Activated T-cell treated with anti-CD3 and anti-CD28 coated beads for 48 hours (primary cell): Measurements from ENCODE around the gene GINS3.

Experiments used
- DNase-seq: peaks from one replicate; pipeline ENCODE4 v3.0.0-alpha.2; 2020; ENCODE audit warnings: low read depth

Gene GINS3

GRCh38 chr16:58425756-58426494 is 33.7 kb downstream of the GINS3 start:
- DNase-seq, result peak; percentile 10

DNA sequence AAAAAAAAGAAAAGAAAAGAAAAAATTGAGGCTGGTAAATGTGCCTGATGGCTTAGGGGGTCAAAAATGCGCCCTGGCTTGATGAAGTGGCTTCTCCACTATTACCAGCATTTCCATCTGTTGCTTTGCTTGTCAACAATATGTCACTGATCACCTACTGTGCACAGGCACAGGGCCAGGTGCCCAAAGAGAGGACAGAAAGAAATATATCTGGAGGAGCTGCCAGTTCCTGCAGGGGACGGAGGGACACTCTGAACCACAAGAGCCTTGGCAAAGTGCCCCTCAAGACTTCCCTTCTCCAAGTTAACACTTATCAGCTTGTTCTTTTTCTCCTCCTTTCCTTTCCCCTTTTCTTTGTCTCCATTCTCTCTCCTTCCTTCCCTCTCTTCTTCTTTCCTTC is 34.7 kb downstream of the GINS3 start:
- DNase-seq, result no peak

DNA sequence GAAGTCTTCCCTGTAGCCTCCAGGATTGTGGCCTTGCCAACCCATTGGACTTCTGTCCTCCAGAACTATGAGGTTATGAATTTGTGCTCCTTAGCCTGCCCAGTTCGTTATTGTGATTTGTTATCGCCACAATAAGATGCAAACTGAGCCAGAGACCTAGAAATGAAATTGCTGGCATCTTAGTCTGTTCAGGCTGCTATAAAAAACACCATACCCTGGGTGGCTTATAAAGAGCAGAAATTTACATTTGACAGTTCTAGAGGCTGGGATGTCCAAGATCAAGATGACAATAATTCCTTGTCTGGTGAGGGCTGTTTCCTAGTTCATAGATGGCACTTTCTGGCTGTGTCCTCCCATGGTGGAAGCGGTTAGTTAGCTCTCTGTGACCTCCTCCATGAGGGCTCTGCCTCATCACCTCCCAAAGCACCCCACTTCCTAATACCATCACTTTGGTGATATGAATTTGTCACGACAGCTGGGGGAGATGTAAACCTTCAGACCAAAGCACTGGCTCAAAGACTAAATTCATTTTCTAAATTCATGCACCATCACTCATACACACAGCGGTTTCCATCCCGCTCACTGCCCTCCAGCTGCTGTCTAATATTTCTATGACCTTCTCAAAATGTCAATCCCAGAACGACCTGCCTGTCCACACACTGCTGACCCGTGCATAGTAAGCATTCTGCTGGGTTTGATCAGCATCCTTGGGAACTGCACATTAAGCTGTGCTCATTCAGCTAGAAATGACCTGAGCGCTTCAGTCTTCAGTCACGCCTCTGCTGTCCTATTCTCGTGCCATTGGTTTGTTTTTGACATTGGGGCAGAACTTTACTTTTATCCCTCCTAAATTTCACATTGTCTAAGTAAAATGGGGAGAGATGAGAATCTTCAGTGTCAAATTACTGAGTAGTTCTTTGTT is 36.6 kb downstream of the GINS3 start:
- no peak for DNase-seq

GRCh38 chr16:58430718-58431117 is 38.4 kb downstream of the GINS3 start:
- DNase-seq, result no peak

- DNase-seq, result no peak
Measured at GRCh38 chr16:58433569-58433951, 41.3 kb downstream of the GINS3 start.

DNA sequence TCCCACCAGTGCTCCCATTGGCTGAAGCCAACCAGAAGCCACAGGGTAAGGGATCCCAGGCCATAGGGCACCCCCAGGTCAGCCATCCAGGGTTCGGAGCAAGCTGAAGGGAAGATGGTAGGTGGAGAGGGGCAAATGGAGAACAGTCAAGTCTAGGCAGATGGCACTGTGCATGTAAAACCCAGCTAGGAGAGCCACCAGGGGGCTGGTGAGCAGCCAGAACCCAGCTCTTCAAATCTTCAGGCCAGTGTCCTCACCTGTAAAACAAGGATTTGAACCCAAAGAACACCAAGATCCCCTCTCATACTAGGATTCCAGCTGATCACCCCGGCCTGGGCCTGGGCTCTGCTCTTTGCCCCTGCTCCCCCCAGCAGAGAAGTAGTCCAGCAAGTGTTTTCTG is 43.5 kb downstream of the GINS3 start:
- DNase-seq, result no peak

DNA sequence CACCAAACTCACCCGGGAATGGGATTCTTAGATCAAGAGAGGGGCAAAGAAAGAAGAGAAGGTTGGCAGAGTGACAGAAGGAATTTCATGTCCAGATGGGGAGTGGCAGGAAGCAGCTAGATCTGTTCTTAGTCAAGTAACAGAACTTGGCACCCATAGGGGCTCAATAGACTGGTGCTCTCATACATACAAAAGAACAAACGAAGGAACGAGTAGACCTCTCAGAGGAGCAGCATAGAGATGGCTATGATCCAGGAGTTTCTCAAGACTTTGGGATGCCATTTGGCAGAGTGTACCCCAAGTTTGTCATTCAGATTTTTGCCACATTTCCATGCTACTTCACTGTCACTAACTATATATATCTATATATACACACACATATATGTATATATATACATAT is 47.9 kb downstream of the GINS3 start:
- no peak for DNase-seq

GRCh38 chr16:58442547-58442946 is 50.3 kb downstream of the GINS3 start:
- no peak for DNase-seq

- no peak for DNase-seq
Measured at GRCh38 chr16:58443783-58444182, 51.5 kb downstream of the GINS3 start.

DNA sequence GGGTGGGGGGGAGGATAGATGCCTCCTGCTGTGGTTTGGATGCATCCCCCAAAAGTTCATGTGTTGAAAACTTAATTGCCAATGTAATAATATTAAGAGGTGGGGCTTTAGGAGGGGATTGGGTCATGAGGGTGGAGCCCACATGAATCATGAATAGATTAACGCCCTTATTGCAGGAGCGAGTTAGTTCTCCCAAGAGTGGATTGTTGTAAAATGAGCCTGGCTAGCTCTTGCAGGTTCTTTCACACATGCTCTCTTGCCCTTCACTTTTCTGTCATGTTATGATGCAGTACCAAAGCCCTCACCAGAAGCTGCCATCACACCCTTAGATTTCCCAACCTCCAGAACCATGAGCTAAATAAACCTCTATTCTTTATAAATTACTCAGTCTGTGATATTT is 52.0 kb downstream of the GINS3 start:
- no peak for DNase-seq

GRCh38 chr16:58448890-58449289 is 56.6 kb downstream of the GINS3 start:
- no peak for DNase-seq

DNA sequence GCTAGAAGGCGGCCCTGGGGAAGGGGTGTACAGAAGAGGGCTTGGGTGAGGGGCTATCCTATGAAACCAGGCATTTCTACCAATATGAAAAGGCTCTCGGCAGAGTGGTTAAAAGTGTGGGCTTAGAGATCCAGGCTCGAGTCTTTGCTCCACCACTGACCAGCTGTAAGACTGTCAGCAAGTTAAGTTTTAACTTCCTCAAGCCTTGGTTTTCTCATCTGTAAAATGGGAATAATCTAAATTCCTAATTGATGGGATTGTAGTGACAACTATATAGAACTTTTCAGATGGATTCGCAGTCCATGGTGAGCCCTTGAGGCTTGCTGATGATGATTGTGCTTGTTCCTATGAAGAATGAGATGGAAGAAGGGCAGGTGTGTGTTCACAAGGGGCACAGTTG is 57.0 kb downstream of the GINS3 start:
- no peak for DNase-seq

DNA sequence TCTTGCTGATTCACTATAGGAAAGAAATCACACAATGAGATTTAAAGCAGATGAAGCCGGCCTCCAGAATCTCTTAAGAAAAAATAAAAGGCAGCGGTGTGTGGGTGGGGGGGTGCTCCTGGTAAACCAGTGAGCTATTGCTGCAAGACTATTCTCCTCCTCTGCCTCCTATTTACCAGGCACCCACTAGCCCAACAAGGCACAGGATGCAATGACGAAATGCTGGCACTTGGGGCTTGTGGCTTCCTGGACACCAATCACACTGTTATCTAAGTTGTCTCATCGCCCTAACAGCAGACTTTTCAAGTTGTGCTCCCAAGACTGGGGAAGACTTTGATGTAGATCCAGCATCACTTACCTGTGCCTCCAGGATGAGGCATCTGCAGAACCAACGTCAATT is 57.5 kb downstream of the GINS3 start:
- no peak for DNase-seq

DNA sequence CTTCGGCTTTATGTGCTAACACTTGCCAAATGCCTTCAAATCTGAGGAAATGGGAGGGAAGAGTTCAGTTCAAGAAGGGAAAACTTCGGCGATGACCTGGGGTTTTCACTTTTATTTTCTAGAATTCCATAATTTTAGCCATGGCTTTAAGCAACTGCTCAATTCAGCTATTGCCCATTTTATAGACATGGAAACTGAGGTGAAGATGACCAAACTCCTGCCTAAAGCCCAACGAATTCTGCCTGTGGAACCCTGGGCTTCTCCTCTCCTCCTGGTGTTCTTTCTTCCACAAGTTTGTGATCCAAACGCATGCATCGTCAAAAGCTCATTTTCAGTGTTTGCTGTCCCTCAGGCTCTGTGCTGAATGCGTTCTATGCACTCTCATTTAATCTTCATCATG is 58.3 kb downstream of the GINS3 start:
- DNase-seq, result no peak

DNA sequence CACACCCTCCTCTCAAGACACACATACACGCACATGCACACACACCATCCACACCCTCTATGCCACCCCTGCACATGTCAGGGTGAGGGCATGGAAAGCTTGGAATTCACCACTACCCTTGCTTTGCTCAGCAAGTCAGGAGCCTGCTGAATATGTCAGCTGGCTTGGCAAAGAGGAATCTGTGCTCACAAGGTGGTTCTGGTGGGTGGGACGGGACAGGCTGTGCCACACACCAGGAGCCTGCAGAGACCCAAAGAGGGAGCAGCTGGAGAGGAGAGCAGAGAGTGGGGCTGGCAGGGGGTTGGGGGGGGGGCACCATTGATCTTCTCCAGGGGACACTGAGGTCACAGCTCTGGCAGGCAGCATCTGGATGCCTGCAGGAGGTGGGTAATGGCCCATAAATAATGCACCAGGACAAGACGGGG is 59.0 kb downstream of the GINS3 start:
- DNase-seq, result no peak

DNA sequence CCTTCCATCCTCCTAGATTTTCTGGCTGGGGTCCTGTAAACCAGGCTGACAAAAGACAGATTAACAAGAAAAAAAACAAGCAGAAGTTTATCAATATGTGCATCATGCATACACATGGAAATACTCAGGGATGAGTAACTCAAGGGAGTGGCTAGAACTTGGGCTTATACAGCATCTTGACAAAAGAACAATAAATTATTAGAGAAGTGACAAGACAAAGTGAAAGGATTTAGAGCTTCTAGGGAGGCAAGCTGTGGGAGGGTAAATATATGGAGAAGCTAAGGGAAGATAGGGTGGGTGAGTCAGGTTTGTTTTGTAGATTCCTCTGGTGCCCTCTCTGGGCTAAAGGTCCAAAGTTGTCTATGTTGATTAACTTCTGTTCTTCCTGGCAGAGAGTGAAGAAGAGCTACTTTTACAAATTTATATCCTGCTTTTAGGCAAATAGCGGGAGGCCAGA is 59.7 kb downstream of the GINS3 start:
- no peak for DNase-seq

GRCh38 chr16:58452640-58453039 is 60.4 kb downstream of the GINS3 start:
- DNase-seq, result no peak

GRCh38 chr16:58454178-58454577 is 61.9 kb downstream of the GINS3 start:
- no peak for DNase-seq

GRCh38 chr16:58454856-58455255 is 62.6 kb downstream of the GINS3 start:
- no peak for DNase-seq
